ENCODE results near the gene P3H1.

P3H1 gene

DNA sequence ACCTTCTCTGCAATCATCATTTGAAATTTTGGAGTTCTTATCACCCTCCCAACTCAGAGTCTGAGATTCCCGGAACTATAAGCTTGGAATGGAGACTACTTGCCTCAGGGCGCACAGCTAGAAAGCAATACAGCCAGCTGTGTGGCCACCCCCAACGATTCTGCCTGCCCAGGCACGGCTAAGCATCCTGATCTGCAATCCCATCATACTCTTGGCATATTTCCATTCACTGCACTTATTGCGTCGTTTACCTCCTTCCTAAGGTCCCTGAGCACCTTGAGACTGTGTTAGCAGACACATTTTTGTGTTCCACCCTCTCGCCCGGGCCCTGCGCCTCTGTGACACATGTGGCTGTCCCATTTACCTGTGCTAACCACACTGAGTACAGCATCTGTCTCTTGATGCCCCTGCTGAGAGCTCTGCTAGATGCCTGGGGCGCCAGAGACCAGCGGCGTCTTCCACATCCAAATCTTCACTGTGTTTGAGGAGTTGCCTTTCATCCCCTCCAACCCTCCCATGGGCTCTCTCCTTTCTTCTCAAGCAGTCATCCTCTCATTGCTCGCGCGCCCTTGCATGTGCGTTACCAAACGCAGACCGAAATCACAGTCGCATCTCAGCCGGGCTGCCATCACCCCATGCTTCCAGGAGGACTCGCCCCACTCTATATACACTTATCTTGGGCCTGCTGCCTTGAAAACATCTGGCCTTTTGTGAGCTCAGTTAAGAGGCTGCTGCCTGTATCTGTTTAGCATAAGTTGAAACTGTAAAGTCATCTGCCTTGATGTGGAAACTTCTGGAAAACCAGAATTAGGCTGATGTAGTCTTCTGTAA, 23.3 kb downstream of the P3H1 start:
- DNase-seq (ENCODE audit: low read depth in 3 of 3): no peak

DNA sequence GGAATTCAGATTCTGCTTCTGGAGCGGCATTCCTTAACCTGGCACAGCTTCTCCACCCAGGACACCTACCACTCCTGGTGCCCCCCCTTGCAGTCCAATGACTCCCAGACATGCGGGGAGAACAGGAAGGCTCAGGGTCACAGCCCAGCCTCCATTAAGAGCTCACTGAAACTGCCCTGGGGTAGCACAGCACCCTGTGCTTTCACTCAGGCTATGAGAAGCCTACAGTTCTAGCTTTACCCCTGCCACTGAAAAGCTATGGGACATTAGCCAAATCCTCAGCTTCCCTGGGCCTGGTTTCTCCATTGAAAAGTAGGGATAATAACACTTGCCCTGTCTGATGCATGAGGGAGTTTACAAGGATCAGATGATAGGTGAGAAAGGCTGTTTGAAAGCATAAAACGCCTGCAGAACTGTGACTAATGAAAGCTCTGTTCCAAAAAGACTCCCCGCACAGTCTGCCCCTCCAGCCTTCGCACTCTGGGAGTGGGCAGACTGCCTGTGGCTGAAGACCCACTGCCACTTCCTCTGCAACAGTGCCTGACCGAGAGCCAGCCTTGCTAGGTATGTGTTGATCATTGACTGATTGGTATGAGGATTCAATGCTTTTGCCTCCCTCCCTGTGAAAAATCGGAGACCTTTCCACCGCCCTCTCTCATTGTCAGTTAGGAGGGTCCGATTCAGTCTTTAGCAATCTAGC, 24.1 kb downstream of the P3H1 start:
- no peak for DNase-seq (ENCODE audit: low read depth in 3 of 3)

DNA sequence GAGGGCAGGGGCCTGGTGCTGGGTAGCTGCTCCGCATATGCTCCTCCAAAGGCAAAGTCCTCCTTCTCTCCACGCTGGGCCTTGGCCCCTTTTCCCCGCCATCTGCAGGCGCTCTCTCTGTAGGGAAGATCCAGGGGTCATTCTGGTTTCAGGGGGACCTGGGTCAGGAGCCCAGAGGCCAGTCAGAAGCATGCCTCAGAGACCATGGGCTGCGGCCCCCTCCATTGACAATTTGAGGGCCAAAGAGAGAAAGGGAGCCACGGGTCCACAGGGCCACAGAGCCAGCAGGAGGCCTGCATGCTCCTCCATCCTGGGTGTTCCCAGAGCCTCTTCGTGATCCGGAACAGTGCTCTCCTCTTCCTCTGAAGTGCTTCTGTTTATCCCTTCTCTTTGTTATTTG, 24.7 kb downstream of the P3H1 start:
- no peak for DNase-seq (ENCODE audit: low read depth in 3 of 3)

DNA sequence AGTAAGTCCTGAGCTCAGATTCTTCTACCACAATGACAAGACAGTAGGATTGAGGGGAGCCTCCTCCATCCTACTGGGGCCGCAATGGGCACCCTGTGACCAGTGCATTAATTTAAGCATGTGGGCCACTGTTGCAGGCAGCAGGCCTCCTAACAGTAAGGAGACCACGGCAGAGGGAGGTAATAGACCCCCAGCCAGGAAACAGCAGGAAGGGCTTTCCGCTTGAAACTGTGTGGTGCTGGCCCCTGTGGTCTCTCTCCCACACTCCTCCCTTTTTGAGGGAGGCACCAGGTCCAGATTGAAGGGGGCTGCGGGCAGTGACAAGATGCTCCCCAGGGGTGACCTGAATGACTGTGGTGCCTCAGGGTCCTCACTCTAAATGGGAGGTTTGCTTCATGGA, 25.1 kb downstream of the P3H1 start:
- DNase-seq (ENCODE audit: low read depth in 3 of 3): no peak

DNA sequence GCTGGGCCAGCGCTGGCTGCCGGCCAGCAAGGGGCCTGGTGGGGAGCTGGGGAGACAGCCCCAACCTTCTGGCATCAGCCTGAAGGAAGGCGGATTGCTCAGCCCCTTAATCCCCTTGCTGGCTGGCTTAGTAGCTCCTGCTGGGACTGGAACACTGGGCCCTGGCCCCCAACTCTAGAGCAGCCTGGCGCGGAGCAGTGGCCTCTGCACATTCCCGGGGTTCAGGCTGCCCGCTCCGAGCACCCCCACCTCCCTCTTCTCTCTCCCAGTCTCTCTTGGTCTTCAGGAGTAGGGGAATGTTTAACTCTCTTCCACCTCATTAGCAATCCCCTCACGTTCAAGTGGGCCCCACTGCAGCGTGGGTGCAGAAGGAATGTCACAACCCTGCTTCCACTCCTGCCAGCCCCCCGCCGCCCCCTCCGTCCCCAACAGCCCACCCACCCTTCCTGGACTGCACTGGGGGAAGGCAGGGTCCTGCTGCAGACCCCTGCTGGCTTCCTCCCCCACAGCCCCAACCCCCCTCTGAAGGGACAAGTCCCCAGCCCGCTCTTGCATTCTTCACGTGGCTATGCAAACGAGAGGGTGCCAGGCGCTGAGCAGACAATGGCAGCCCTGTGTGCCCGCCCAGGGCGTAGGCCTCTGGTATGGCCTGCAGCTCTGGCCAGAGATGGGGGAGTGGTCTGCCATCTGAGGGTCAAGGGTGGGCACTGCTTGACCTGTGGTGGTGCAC, 25.8 kb downstream of the P3H1 start:
- DNase-seq (ENCODE audit: low read depth in 3 of 3): no peak

DNA sequence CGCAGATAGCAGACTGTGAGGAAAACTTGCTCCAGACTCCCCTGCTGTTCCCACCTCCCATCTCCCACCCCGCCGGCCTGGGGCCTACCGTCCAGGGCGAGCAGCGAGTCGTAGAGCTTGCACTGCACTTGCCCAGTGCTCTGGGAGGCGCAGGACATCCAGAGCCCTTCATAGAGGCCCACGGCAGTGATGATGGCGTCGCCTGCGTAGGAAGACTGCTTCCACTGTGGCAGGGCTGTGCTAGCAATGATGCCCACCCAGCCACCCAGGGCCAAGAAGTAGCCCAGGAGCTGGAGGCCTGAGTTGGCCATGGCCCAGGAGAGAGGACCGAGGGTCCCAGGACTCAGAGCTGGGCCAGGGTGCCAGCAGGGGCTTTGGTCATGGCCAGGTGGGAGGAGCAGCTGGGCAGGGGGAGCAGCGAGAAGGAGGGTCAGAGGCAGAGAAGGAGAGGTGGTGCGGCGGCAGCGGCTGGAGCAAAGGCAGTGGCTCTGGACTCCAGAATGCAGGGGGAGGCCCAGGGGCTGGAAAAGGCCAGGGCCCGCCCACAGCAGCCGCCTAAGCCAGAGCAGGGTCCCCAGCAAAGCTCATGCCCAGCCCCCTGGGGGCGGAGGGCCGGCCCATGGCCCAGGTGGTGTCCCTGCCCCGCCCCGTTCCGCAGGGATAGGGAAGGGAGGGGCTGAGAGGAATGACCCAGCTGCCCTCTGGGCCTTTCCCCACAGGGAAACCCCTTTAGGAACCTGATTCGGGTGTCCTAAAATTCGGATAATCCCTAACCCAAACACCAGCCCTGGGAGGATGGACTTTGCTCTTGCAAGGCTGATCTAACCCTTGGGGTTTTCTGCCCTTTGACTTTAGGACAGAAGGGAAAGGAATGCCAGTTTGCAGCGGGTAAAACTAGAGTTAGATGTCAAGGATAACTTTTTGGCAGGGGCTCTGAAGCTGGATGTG, 26.8 kb downstream of the P3H1 start, which contains the start of gene CLDN19:
Gene CLDN19, minus strand, starts transcription at position 484 of the 948 bp plus-strand sequence. Its CDS starts 173 bp downstream, at position 311.
- DNase-seq (ENCODE audit: low read depth in 3 of 3): no peak

DNA sequence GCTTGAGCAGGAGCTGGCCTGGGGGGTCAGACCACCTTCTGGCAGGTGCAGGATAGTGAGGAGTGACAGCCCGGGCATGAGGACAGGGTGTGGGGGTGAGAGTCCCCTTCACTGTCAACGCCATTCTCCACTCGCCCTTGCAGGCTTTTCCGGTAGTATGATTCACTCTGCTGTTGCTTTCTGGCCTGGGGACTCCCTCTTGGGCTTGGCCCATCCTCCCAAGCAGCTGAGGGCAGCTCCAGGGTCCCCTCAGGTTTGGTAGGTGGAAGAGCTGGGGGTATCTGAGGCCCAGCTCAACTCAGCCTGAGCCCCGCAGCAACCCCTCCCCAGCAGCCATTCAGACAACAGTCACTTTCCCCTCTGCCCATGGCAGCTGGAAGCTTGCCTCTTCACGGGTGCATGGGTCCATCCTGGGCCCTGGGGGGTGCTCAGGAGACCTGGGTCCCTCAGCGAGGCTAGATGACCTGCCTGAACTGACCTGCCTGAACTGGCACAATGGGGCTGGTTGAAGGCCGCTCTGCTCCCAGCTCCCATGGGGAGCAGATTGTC, 28.1 kb downstream of the P3H1 start:
- DNase-seq (ENCODE audit: low read depth in 3 of 3): no peak

DNA sequence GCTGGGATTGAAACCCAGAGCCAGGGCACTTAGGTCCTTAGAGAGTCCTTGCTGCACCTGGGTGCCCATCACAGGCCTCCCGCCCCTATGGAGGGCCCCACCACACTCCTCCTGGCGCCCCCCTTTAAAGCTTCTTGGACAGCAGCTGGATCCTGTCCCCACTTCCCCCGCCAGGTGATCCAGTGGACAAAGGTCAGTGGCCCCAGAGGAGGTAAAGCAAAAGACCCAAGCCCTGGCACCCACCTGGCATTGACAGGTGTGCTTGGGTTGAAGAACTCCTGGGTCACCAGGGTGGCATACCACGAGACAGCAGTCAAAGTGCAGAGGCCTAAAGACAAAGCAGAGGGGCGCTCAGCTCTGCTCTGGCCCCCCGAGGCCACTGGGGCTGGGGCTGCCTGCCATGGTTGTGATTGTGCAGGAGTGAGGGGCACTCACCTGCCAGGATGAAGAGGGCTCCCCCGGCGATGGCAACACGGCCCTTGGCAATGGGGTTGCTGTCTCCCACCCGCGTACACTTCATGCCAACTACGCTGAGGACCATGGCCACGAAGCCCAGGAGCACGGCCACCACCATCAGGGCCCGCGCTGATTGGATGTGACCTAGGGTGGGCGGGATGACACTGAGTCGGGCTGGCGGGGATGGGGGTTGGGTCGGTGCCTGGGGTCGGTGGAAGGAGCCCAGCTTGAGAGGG, 28.7 kb downstream of the P3H1 start:
- DNase-seq (ENCODE audit: low read depth in 3 of 3): no peak

DNA sequence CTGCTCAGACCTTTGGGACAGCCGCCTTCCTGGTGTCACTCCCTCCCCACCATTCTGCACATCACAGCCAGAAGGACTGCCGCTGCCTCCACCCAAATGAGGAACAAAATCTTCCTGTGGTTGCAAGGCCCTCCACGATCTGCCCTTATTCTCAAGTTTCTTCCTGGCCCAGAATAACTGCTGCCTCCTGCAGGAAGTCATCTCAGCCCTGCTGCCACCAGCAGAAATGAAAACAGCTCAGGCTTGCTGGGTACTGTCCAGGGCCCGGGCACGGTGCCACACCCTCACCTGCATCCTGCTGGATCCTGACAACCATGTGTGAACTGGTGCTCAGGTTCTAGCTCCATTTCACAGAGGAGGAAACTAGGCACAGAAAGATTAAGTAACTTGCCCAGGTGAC, 29.6 kb downstream of the P3H1 start:
- DNase-seq (ENCODE audit: low read depth in 3 of 3): no peak

DNA sequence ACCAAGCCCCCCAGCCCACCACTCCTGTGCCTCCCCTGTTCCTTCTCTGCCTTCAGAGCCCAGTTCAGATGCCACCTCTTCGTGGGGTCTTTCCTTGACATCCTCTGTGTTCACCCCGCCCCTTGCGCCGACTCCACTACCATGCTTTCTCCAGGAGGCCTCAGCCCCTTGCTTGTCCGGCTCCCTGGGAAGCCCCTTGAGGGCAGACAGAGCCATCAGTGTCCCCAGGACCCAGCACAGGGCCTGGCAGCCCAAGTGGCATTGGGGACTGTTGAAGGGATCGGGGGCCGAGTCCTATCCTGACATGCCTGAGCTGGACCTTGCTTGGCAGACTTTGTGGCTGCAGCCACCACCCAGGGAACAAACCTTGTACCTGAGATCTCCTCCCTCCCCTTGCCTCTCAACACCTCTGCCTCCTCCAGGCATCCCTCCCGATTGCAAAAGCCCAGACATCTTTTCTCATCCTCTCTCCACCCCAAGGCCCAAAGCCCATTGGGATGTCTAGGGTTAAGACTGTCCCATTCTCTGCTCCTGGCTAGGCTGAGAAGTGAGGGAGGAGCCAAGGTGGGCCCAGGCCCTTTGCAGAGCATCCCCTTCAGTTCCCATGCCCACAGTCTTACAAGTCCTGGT, 30.1 kb downstream of the P3H1 start:
- DNase-seq (ENCODE audit: low read depth in 3 of 3): no peak

DNA sequence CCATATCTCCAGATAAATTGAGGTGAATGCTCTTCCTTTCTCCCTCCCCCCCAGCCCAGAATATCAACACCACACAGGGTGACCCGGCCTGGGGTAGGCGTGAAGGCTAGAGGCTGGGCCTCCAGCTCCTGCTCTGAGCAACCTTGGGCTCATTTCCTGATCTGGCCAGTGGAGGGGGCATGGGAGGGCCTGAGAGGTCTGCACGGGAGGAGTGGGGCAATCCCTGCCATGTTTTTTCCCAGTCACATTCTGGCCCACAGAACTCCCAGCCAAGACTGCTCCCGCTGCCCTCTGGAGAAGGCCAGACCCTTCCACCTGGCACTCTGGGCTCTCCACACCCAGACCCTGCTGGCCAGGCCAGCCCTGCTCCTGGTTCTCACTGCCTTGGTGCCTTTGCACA, 30.7 kb downstream of the P3H1 start:
- DNase-seq (ENCODE audit: low read depth in 3 of 3): no peak

DNA sequence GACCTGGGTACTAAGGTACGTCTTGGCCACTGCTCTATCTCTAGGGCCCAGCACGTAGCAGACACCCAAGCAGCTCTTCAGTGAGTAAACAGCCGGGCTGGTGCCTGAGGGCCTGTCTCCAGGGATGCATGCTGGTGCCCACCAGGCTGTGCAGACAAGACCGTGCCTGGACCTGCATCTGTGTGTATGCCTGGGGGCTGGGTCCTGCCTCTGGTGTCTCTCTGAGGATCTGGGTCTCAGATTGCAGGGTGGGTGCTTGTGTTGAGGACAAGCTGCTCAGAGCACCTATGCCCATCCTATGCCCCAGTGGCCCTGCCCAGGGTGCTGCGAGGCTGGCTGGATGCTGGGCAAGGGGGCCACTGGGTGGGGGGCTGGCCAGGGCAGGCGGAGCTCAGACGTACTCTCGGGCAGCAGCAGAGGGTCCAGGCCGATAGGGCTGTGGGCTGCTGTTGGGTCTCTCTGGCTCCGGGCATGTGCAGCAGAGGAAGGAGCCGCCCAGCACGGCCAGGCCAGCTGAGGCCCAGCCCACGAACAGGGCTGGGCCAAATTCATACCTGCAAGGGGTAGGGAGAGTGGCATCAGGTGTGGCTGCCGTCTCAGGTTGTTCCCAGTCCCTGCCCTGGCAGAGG, 31.2 kb downstream of the P3H1 start:
- DNase-seq (ENCODE audit: low read depth in 3 of 3): no peak

DNA sequence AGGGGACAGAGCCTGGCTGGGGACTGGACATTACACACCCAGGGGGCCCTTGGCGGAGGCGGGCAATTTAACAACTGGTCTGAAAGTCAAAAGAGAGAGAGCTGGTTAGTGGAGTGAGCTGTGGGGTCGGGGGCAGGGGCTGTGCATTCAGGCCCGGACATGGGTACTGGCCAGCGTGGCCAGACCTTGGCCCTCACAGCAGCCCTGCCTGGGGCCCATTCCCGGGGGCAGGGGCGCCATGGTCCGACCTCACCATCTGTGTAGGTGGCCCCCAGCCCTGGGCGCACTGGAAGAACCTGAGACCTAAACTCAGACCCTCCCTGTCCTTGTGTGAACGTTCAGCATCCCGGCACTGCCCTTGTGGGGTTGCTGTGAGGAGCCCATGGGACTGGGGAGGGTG, 31.8 kb downstream of the P3H1 start:
- no peak for DNase-seq (ENCODE audit: low read depth in 3 of 3)

DNA sequence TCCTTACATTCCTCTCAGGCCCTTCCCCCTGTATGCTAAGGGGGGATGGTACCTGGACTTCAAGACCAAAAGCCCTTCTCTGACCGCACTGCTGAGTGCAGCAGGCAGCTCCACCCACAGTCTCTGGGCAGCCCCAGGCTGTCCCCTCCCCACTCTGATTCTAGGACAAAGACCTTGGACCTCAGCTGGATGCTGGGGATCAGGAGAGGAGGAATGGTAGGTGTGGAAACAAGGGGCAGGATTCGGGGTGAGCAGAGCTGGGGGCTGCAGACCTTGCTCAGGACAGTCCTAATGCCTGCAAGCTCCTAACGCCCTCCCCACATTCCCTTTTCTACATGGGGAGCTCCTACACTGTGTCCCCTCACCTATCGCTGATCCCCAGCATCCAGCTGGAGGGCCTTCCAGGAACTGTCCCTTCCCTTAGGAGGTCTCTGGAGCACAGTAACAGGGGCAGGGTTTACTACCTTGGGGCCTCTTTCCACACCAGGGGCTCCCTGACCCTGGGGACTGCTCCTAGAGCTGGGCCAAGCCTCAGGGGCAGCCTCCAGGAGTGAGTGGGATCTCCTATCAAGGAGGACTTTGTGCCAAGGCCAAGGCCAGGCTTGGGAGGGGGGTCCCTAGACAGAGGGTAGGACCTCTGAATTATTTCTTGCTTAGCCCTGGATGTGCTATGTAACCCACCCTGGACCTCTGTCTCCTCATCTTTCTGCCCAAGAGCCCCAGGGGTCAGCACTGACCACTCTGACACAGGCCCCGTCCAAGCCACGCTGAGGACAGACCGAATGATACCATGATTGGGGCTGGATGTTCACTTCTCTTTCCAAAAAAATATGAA, 32.4 kb downstream of the P3H1 start:
- no peak for DNase-seq (ENCODE audit: low read depth in 3 of 3)

DNA sequence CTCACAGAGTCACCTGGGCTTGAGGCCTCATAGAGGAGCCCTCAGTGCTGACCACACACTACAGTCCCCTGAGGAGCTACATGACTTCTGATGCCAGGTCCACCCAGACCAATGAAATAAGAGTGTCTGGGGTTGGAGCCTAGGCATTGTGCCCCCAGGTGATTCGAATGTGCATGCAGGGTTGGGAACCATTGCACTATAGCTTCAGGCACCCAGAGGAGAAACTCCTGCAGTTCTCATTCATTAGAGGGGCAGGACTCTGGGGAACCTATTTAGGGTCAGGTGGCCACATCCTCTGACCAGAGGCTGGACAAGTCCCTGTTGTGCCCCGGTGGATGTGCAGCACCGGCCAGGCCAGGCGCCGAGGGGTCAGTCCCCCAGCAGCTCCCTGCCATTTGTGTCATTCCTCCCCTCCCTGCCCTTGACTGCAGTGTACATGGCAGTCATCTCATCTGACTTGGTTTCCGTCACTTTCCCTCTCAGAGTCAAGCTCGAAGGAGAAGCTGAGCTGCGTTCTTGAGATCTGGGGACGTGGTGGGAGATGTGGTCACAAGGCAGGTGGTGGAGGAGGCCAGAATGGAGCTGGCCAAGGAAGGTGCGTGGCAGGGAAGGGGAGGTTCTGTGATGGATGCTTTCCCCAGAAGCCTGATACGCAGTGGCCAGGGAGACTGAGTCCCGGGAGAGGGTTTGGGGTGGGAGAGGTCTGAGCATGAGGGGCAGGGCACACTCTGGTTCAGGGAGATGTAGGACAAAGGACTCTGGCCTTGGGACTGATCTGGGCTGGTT, 33.2 kb downstream of the P3H1 start:
- no peak for DNase-seq (ENCODE audit: low read depth in 3 of 3)

DNA sequence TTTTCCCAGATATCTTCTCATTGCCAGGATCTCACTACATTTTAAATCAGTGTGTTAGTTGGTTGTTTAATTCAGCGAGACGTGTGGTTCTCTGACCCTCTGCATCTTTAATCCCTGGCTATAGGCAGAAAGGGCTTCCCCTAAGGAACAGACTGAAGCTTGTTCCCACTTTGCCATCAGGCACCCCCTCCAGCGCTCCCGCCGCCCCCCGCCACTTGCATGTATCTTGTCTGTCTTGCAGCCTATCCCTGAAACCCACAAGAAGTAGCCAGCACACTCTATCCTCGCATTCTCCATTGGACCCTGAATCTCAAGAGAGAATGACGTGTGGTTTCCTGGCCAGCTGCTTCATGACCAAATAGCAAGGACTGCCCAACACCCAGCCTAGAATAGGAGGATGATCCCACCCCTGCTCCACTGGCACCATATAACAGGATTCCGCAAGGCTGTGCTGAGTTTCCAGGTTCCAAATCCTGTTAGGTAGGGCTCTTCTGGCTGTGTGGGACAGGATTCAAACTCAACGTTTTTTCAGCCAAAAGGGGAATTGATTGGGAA, 34.6 kb downstream of the P3H1 start:
- DNase-seq (ENCODE audit: low read depth in 3 of 3): no peak

DNA sequence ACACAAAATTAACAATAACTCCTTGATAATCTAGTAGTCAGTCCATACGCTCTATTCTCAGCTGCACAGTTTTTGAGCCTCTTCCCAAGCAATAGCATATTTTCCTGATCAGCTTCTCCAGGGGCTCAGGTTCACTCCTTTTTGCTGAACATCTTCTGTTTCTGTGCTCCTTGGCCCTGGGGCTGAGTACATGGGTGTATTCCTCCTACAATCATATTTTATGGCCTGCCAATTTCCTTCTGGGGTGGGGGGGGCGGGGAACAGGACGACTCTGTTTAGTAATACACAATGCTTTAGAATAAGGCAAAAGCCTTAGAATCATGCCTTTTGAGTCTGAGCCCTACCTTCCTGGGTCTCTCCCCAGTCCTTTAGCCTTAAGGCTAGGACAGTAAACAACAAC, 35.2 kb downstream of the P3H1 start:
- no peak for DNase-seq (ENCODE audit: low read depth in 3 of 3)

DNA sequence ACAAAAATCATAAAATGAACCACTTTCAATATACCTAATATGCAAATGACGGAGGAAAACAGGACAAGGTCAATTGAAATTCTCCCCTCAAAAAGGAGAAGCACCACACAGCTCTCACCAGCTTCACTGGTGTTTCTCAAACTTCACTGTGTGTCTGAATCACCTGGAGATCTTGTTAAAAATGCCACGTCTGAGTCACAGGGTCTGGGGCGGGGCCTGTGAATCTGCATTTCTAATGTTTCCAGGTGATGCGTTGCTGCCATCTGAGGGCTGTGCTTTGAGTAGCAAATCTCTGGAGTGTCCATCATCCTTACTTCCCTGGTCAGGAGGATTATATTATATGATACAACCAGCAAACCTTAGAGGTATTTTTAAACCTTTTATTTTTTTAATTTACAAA, 35.8 kb downstream of the P3H1 start:
- peak; percentile 11 to 58 (median 52) for DNase-seq (ENCODE audit: low read depth in 3 of 3)
